HepG2 (cell line): Measurements from ENCODE around the gene KHNYN. TPM values are rescaled to one million over a fixed set of nuclear protein-coding genes. Genes with fewer than 3 reads are reported as not detected.

Experiments
- ATAC-seq: fragments of 200-7000 bp; cut with Tn5 transposase; 3 replicates; pipeline ENCODE4 v1.9.1; 2020; ENCODE audit warnings: mild to moderate bottlenecking, moderate library complexity
- BruUV-seq: library from RNA; stranded (reverse); fragments of 400-500 nt; replicated peaks from 2 replicates; lab custom pipeline; 2021; lab: Mats Ljungman, UMichigan
- CTCF ChIA-PET: fragments of 300-600 bp; formaldehyde crosslinking; extraction: SDS; loops from one replicate; lab custom pipeline; 2021; ENCODE audit warnings: low total read pairs, inconsistent platforms, low intra/inter-chr PET ratio; lab: Yijun Ruan, JAX
- POLR2A ChIA-PET: fragments of 350-600 bp; sonication (Branson Sonifier 250); formaldehyde crosslinking; loops from one replicate; lab custom pipeline; 2020; ENCODE audit warnings: antibody characterized with exemption, inconsistent platforms; lab: Yijun Ruan, JAX
- DNase-seq: peaks from one replicate; pipeline ENCODE4 v3.0.0-alpha.2; 2015; ENCODE audit warnings: low spot score
- FAIRE-seq: peaks from 3 replicates; lab custom pipeline; 2011; peaks lifted over from hg19 to GRCh38; lab: Jason Lieb, UNC
- H2AFZ ChIP-seq: one replicate; pipeline ENCODE4 v1.6.1; 2011; ENCODE audit warnings: low read length, inconsistent platforms
- H3K27ac ChIP-seq: fragments of 300-600 bp; 3 replicates; pipeline ENCODE4 v1.8.0; 2011; ENCODE audit warnings: mixed run types, mild to moderate bottlenecking, mixed read lengths, low read length, inconsistent platforms; ENCODE audit not compliant: insufficient read depth; ENCODE audit errors: extremely low read length
- H3K27me3 ChIP-seq, 2 experiments: fragments of 200-600 bp in 1 of 2; 2 replicates in 1 of 2; 3 replicates in 1 of 2; pipeline versions ENCODE4 v1.6.0 to v1.8.0; 2011; ENCODE audit warnings: low read length in 2 of 2, mild to moderate bottlenecking in 2 of 2, moderate library complexity in 2 of 2, inconsistent platforms in 1 of 2; ENCODE audit not compliant: insufficient read depth in 2 of 2, control insufficient read depth in 1 of 2
- H3K36me3 ChIP-seq, 2 experiments: fragments of 200-600 bp in 1 of 2; replicated peaks in 1 of 2; 2 replicates in 1 of 2; 3 replicates in 1 of 2; pipeline versions ENCODE4 v1.5.1 to v1.8.0; 2011; ENCODE audit warnings: low read length in 2 of 2, inconsistent platforms in 1 of 2; ENCODE audit not compliant: insufficient read depth in 2 of 2, control insufficient read depth in 1 of 2
- H3K4me1 ChIP-seq: 2 replicates; pipeline ENCODE4 v1.5.1; 2012; ENCODE audit warnings: low read length, inconsistent platforms; ENCODE audit not compliant: insufficient read depth
- H3K4me2 ChIP-seq: 2 replicates; pipeline ENCODE4 v1.6.0; 2011; ENCODE audit warnings: low read depth, low read length, inconsistent platforms
- H3K4me3 ChIP-seq, 3 experiments: fragments of 200-600 bp in 1 of 3; sonication (generic), shearing (Covaris generic) in 1 of 3; replicated peaks in 1 of 3; 2 replicates each; pipeline ENCODE4 v1.5.1; 2011 to 2016; ENCODE audit warnings: low read length in 3 of 3, inconsistent platforms in 2 of 3, low read depth in 2 of 3, mild to moderate bottlenecking in 2 of 3, control low read depth in 1 of 3, mixed read lengths in 1 of 3; ENCODE audit not compliant: insufficient read depth in 1 of 3
- H3K79me2 ChIP-seq: one replicate; pipeline ENCODE4 v1.6.1; 2011; ENCODE audit warnings: low read length, inconsistent platforms; ENCODE audit not compliant: insufficient read depth
- H3K9ac ChIP-seq: 2 replicates; pipeline ENCODE4 v1.6.0; 2011; ENCODE audit warnings: mild to moderate bottlenecking, low read depth, low read length, inconsistent platforms; ENCODE audit not compliant: insufficient read depth
- H3K9me3 ChIP-seq: 2 replicates; pipeline ENCODE4 v1.5.1; 2012; ENCODE audit warnings: mild to moderate bottlenecking, low read length
- H4K20me1 ChIP-seq: 2 replicates; pipeline ENCODE4 v1.6.0; 2011; ENCODE audit warnings: inconsistent platforms, mild to moderate bottlenecking, low read length, moderate library complexity; ENCODE audit not compliant: insufficient read depth
- EEA1 ChIP-seq: sonication (generic); formaldehyde crosslinking; IDR thresholded peaks from 2 replicates; pipeline ENCODE4 v1.5.1; 2020; ENCODE audit warnings: mild to moderate bottlenecking, missing genetic modification reagents, borderline replicate concordance
- HOXA9 ChIP-seq: sonication (generic); formaldehyde crosslinking; IDR thresholded peaks from 2 replicates; pipeline ENCODE4 v1.8.1; 2022; ENCODE audit warnings: missing genetic modification reagents, mild to moderate bottlenecking, moderate library complexity, borderline replicate concordance
- KLF12 ChIP-seq: sonication (generic); formaldehyde crosslinking; IDR thresholded peaks from 2 replicates; pipeline ENCODE4 v1.4.0; 2020; ENCODE audit warnings: missing genetic modification reagents, borderline replicate concordance
- LCORL ChIP-seq, 2 experiments: fragments of 450-650 bp in 1 of 2; sonication (generic) in 1 of 2; formaldehyde crosslinking in 1 of 2; IDR thresholded peaks; 2 replicates each; pipeline versions ENCODE4 v1.5.0 to v1.6.1; 2017 to 2020; ENCODE audit warnings: antibody characterized with exemption in 1 of 2, missing genetic modification reagents in 1 of 2
- MLX ChIP-seq: IDR thresholded peaks from 2 replicates; pipeline ENCODE4 v1.6.1; 2016
- NR3C1 ChIP-seq: sonication (generic); formaldehyde crosslinking; IDR thresholded peaks from 2 replicates; pipeline ENCODE4 v1.4.0; 2020; ENCODE audit warnings: missing genetic modification reagents
- PHF8 ChIP-seq: sonication (generic); formaldehyde crosslinking; IDR thresholded peaks from 2 replicates; pipeline ENCODE4 v1.5.0; 2020; ENCODE audit warnings: missing genetic modification reagents
- ZNF101 ChIP-seq: sonication (generic); formaldehyde crosslinking; IDR thresholded peaks from 2 replicates; pipeline ENCODE4 v1.4.0; 2020; ENCODE audit warnings: mild to moderate bottlenecking, low read depth, missing genetic modification reagents, borderline replicate concordance
- ZNF256 ChIP-seq: sonication (generic); formaldehyde crosslinking; conservative IDR thresholded peaks from 2 replicates; pipeline ENCODE4 v1.4.0; 2020; ENCODE audit warnings: missing genetic modification reagents
- ZNF597 ChIP-seq: sonication (generic); formaldehyde crosslinking; IDR thresholded peaks from 2 replicates; pipeline ENCODE4 v1.5.0; 2020; ENCODE audit warnings: missing genetic modification reagents
- ZNF598 ChIP-seq: sonication (generic); formaldehyde crosslinking; IDR thresholded peaks from 2 replicates; pipeline ENCODE4 v1.5.1; 2020; ENCODE audit warnings: mild to moderate bottlenecking, missing genetic modification reagents, borderline replicate concordance
- ZNF710 ChIP-seq: sonication (generic); formaldehyde crosslinking; IDR thresholded peaks from 2 replicates; pipeline ENCODE4 v1.5.0; 2020; ENCODE audit warnings: mild to moderate bottlenecking, missing genetic modification reagents, borderline replicate concordance
- ZNF773 ChIP-seq: sonication (generic); formaldehyde crosslinking; IDR thresholded peaks from 2 replicates; pipeline ENCODE4 v1.4.0; 2020; ENCODE audit warnings: missing genetic modification reagents, borderline replicate concordance
- ZNF879 ChIP-seq: sonication (generic); formaldehyde crosslinking; IDR thresholded peaks from 2 replicates; pipeline ENCODE4 v1.8.1; 2023; ENCODE audit warnings: missing genetic modification reagents
- ZZZ3 ChIP-seq: sonication (generic); formaldehyde crosslinking; IDR thresholded peaks from 2 replicates; pipeline ENCODE4 v1.4.0; 2020; ENCODE audit warnings: missing genetic modification reagents, mild to moderate bottlenecking, borderline replicate concordance
- WGBS: methylation state at CpG from one replicate; pipeline ENCODE4 v1.1.6; 2017; ENCODE audit warnings: low lambda C conversion rate; 5-methylcytosine and 5-hydroxymethylcytosine counted together
- in situ Hi-C: cut with HindIII; loops from 2 replicates; pipeline ENCODE4 v1.10.0; 2017; ENCODE audit warnings: low pct_unique_long_range_greater_than_20kb; ENCODE audit not compliant: extremely low pct_ligation_motif_present
- intact Hi-C: fragments of 100-400 bp; cut with micrococcal nuclease; formaldehyde crosslinking; loops from one replicate; pipeline ENCODE4 v1.10.0; 2022; ENCODE audit not compliant: unreplicated experiment
- polyA plus RNA-seq, 8 experiments: library from polyadenylated mRNA; depleted of rRNA in 3 of 8; stranded (reverse) in 7 of 8; unstranded in 1 of 8; fragments of >200 nt; fragmentation: Illumina TruSeq in 4 of 8; extraction: Trizol in 4 of 8; gene quantifications; 2 replicates each; pipeline versions ENCODE4 v1.2.1 to v1.2.3, GENCODE V29; 2011 to 2016; ENCODE audit warnings: low read depth in 4 of 8, missing spikeins in 1 of 8, mixed read lengths in 1 of 8; ENCODE audit not compliant: insufficient read depth in 1 of 8
- total RNA-seq, 5 experiments: library from RNA; depleted of rRNA; stranded (reverse); fragments of >200 nt; fragmentation: Illumina TruSeq; extraction: Trizol; gene quantifications; 2 replicates each; pipeline ENCODE4 v1.2.3, GENCODE V29; 2016; ENCODE audit warnings: low read depth in 1 of 5

Gene KHNYN
- total and polyA plus RNA-seq, 2 of the 13 experiments (the other 11 are each of a cell fraction or from before 2014, with no cell fraction given), result 52.8 to 75.7 TPM

GRCh38 chr14:24441904-24442239, 12.1 kb downstream of the KHNYN start (continued):
- TF ChIP-seq NR3C1 (no peak), ZZZ3 (CRISPR knock-in tag) (no peak), HOXA9 (CRISPR knock-in tag) (no peak)

GRCh38 chr14:24442240-24443052, 12.7 kb downstream of the KHNYN start, which contains the start of gene SDR39U1:
TSS of gene SDR39U1 (minus strand) at chr14:24442776. CDS start at chr14:24442769, 7 bp downstream.
- Histone ChIP-seq H4K20me1 (no peaks in the 10 kb centered on the region), H2AFZ (peak within 1 kb of the TSS; percentile 81), H3K27ac (peak within 1 kb of the TSS; percentile 93), H3K4me1 (peaks cover 18% of the 10 kb centered on the region), H3K4me3 (peak within 1 kb of the TSS; percentile 74 to 98 (median 84)), H3K36me3 (peaks cover 27 to 39% of the 10 kb centered on the region in 2 experiments), H3K27me3 (peaks cover 0 to 5% of the 10 kb centered on the region in 2 experiments; a peak in 1 of 5 replicates), H3K79me2 (peaks cover 22% of the 10 kb centered on the region), H3K4me2 (peak within 1 kb of the TSS; percentile 95), H3K9ac (peak within 1 kb of the TSS; percentile 96), H3K9me3 (no peaks in the 10 kb centered on the region)
- ChIA-PET CTCF (interaction anchor here (1.2 to 1.5 kb wide), 2 partner anchors 76 to 109 kb away, joined by 4 to 6 read pairs; no protein-coding TSS in a partner anchor), POLR2A (interaction anchor here (0.5 to 5.6 kb wide), 44 partner anchors 10 to 1853 kb away, joined by 3 to 242 read pairs (median 4); partner anchors contain the start of genes ADCY4, CBLN3, CIDEB and DAD1)
- WGBS, result 1% methylated on average over 52 of the region's 52 CpGs
- intact Hi-C loops (loop anchor here (2.0 to 10.0 kb wide), 2 partner anchors 16 to 1858 kb away; partner anchors contain the start of gene DAD1), in situ Hi-C loops (no loop called here)
- peak; percentile 100 for DNase-seq
- BruUV-seq, result no TSS peak
- ATAC-seq, result peak; percentile 91
- peak; percentile 99 for FAIRE-seq
- TF ChIP-seq ZNF598 (CRISPR knock-in tag), result peak; percentile 99
- TF ChIP-seq ZNF879 (CRISPR knock-in tag), result no peak
- no peak for TF ChIP-seq ZNF101 (CRISPR knock-in tag)
- TF ChIP-seq LCORL (IDR thresholded peaks at IDR 0.05), result no peak; the same call in 1 of the 2 replicates
- TF ChIP-seq LCORL (CRISPR knock-in tag; IDR thresholded peaks at IDR 0.05), result peak; percentile 92
- TF ChIP-seq PHF8 (CRISPR knock-in tag), result peak; percentile 97
- peak; percentile 96 for TF ChIP-seq EEA1 (CRISPR knock-in tag)
- TF ChIP-seq ZNF256 (CRISPR knock-in tag), result peak; percentile 95; the same call in 1 of the 2 replicates
- peak; percentile 71; the same call in 1 of the 2 replicates for TF ChIP-seq MLX (CRISPR knock-in tag)
- TF ChIP-seq ZNF773 (CRISPR knock-in tag), result no peak; the same call in 1 of the 2 replicates
- peak; percentile 93; the same call in 1 of the 2 replicates for TF ChIP-seq ZNF710 (CRISPR knock-in tag)
- peak; percentile 94 for TF ChIP-seq KLF12 (CRISPR knock-in tag)
- no peak for TF ChIP-seq ZNF597 (CRISPR knock-in tag)
